ENCODE results near the gene COL28A1. TPM values are rescaled to one million over a fixed set of nuclear protein-coding genes. Genes with fewer than 3 reads are reported as not detected.

Gene COL28A1
- total RNA-seq, 4 donors from 2014 or later, result 0.60 to 4.4 (median 4.1) TPM

DNA sequence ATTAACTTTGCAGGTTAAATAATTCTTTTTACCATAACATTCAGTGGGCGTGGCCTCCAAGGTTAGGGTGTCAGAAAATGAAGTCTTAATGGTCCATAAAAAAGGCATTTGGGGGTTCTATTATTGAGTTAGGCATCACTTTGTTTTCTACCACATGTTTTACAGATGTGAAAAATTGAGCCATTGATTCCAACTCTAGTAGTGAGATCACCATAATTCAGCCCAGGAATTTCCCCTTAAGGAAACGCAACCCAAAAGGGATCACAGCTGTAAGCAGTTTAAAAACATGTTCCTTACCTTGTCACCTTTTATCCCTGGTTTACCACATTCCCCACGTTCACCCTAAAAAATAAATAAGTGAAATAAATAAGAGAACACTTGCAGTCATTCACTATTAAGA, 24.9 kb downstream of the COL28A1 start:
- no peak for TF ChIP-seq EP300 (IDR thresholded peaks at IDR 0.05; ENCODE audit: low read depth)
- TF ChIP-seq POLR2A (IDR thresholded peaks at IDR 0.05), result no peak
- TF ChIP-seq, protein P1, sequence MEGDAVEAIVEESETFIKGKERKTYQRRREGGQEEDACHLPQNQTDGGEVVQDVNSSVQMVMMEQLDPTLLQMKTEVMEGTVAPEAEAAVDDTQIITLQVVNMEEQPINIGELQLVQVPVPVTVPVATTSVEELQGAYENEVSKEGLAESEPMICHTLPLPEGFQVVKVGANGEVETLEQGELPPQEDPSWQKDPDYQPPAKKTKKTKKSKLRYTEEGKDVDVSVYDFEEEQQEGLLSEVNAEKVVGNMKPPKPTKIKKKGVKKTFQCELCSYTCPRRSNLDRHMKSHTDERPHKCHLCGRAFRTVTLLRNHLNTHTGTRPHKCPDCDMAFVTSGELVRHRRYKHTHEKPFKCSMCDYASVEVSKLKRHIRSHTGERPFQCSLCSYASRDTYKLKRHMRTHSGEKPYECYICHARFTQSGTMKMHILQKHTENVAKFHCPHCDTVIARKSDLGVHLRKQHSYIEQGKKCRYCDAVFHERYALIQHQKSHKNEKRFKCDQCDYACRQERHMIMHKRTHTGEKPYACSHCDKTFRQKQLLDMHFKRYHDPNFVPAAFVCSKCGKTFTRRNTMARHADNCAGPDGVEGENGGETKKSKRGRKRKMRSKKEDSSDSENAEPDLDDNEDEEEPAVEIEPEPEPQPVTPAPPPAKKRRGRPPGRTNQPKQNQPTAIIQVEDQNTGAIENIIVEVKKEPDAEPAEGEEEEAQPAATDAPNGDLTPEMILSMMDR (IDR thresholded peaks at IDR 0.05), result no peak
- TF ChIP-seq POLR2AphosphoS5 (IDR thresholded peaks at IDR 0.05), result no peak

DNA sequence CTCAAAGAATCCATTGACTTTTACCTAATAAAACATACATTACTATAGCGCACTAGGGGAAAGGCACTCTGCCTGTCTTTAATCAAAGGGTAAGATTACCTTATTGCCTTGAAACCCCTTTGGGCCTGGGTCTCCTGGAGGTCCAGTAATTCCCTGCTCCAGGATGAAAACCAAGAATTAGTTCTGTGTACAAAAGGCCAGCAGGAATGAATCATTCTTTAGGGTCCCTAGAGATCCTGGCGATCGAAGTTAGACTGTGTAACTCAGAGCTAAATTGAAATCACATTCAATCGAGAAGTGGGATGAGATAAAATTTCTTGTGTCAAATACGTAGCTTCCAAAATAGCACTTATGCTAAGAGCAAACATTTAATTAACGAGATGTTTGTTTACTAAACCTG, 29.8 kb downstream of the COL28A1 start:
- no peaks in the 10 kb centered on the region for H3K27me3 ChIP-seq
- peaks cover 0 to 9% (median 0%) of the 10 kb centered on the region in 4 donors for H3K4me1 ChIP-seq
- H3K4me3 ChIP-seq, result no peak overlapping the region
- TF ChIP-seq POLR2A (IDR thresholded peaks at IDR 0.05) (no peak), EP300 (IDR thresholded peaks at IDR 0.05; ENCODE audit: low read depth) (no peak), POLR2AphosphoS5 (IDR thresholded peaks at IDR 0.05) (no peak)
- TF ChIP-seq, protein P1 (IDR thresholded peaks at IDR 0.05), result no peak
- in situ Hi-C loops (cut with MboI; ENCODE audit: low pct_ligation_motif_present in 1 of 4, low pct_unique_long_range_greater_than_20kb in 1 of 4, low sequenced_read_pairs in 3 of 4) (no loop called here), intact Hi-C loops (cut with DNase I; ENCODE audit: low total_unique reads) (no loop called here)
- H3K9me3 ChIP-seq, result no peaks in the 10 kb centered on the region
- H3K27ac ChIP-seq, result no peak overlapping the region
- DNase-seq, result no peak
- H3K36me3 ChIP-seq, result no peaks in the 10 kb centered on the region
- 77 to 79% methylated on average over 6 of the region's 6 CpGs for WGBS, 2 donors (ENCODE audit: low coverage in 1 of 2)

More for the DNA sequence above, 24.9 kb downstream of the COL28A1 start:
- no peaks in the 10 kb centered on the region for H3K9me3 ChIP-seq
- WGBS, 2 donors (ENCODE audit: low coverage in 1 of 2), result 70 to 79% methylated on average over 3 of the region's 3 CpGs
- peaks cover 0 to 33% (median 4%) of the 10 kb centered on the region in 4 donors for H3K4me1 ChIP-seq
- DNase-seq, result no peak
- H3K27me3 ChIP-seq, result no peaks in the 10 kb centered on the region
- no peak overlapping the region for H3K4me3 ChIP-seq
- no peaks in the 10 kb centered on the region for H3K36me3 ChIP-seq
- intact Hi-C loops (cut with DNase I; ENCODE audit: low total_unique reads) (no loop called here), in situ Hi-C loops (cut with MboI; ENCODE audit: low pct_ligation_motif_present in 1 of 4, low pct_unique_long_range_greater_than_20kb in 1 of 4, low sequenced_read_pairs in 3 of 4) (no loop called here)
- H3K27ac ChIP-seq, result no peak overlapping the region

DNA sequence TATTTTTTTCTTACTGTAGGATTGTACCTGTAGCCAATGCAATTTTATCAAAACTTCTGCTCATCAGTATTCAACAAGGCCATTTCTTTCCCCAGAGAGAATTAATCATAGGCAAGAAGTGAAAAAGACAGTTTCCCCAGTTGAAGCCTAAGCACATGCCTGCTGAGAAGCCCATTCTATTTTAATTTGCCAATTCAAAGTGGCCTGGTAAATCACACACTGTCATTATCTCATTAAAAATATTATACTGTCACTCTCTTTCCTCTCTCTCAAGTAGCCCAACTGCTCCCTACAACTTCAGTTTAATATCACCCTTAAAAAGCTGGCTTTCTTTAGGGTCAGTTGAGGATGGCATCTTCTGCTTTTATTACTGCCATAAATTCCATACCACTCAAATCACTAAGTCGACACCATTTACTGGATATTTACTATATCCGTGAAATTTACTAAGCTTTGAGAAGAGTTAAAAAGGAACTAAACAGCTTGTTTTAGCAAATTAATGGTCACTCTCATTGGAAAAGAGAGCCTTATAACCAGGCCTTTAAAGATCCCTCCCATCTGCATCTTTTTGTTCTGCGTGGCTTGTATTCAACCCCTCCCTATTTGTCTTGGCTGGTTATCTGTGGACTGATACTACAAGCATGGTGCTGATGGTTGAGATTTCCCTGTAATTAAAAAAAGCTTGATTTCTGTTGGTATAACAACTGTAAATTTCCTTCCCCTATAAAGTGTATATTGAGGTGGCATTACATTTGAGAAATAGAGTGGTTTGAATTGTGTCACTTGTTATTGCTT, 30.6 kb downstream of the COL28A1 start:
- Histone ChIP-seq H3K36me3 (no peaks in the 10 kb centered on the region), H3K4me1 (peaks cover 0 to 9% (median 0%) of the 10 kb centered on the region in 4 donors), H3K4me3 (no peak overlapping the region), H3K9me3 (no peaks in the 10 kb centered on the region), H3K27ac (no peak overlapping the region), H3K27me3 (no peaks in the 10 kb centered on the region)
- TF ChIP-seq POLR2AphosphoS5 (IDR thresholded peaks at IDR 0.05), result no peak
- TF ChIP-seq EP300 (IDR thresholded peaks at IDR 0.05; ENCODE audit: low read depth), result no peak
- TF ChIP-seq, protein P1 (IDR thresholded peaks at IDR 0.05), result no peak
- no peak for TF ChIP-seq POLR2A (IDR thresholded peaks at IDR 0.05)
- in situ Hi-C loops (cut with MboI; ENCODE audit: low pct_ligation_motif_present in 1 of 4, low pct_unique_long_range_greater_than_20kb in 1 of 4, low sequenced_read_pairs in 3 of 4), result no loop called here
- intact Hi-C loops (cut with DNase I; ENCODE audit: low total_unique reads), result no loop called here
- WGBS, 2 donors (ENCODE audit: low coverage in 1 of 2), result 20 to 35% methylated on average over 3 of the region's 3 CpGs
- no peak for DNase-seq

DNA sequence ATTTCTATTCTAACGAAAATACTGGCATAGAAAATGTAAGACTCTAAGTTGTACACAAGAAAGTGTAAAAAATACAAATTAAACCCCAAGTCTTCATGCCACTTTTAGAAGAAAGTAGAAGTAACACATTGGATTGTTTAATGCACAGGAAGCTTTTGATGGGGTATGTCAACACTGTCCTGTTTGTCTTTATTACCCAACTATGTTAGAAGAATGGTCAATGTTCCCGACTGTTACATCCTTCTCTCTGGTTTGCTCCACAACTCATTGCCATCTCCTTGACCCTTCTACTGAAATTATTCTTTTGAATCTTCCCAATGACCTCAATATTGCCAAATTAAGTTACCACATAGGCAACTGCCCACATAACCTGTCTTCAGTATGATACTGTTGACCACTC, 35.8 kb downstream of the COL28A1 start:
- no peaks in the 10 kb centered on the region for H3K27me3 ChIP-seq
- no peak overlapping the region for H3K4me3 ChIP-seq
- 65 to 75% methylated on average over 2 of the region's 2 CpGs for WGBS, 2 donors (ENCODE audit: low coverage in 1 of 2)
- peaks cover 0 to 2% (median 0%) of the 10 kb centered on the region in 4 donors for H3K4me1 ChIP-seq
- DNase-seq, result no peak
- no peaks in the 10 kb centered on the region for H3K9me3 ChIP-seq
- H3K27ac ChIP-seq, result no peak overlapping the region
- no peaks in the 10 kb centered on the region for H3K36me3 ChIP-seq
- intact Hi-C loops (cut with DNase I; ENCODE audit: low total_unique reads) (no loop called here), in situ Hi-C loops (cut with MboI; ENCODE audit: low pct_ligation_motif_present in 1 of 4, low pct_unique_long_range_greater_than_20kb in 1 of 4, low sequenced_read_pairs in 3 of 4) (no loop called here)
- TF ChIP-seq, protein P1 (IDR thresholded peaks at IDR 0.05), result no peak
- TF ChIP-seq EP300 (IDR thresholded peaks at IDR 0.05; ENCODE audit: low read depth), result no peak
- no peak for TF ChIP-seq POLR2A (IDR thresholded peaks at IDR 0.05)
- no peak for TF ChIP-seq POLR2AphosphoS5 (IDR thresholded peaks at IDR 0.05)
